ENCODE results near the gene ADAMTSL4. TPM values are rescaled to one million over a fixed set of nuclear protein-coding genes. Genes with fewer than 3 reads are reported as not detected.

Gene ADAMTSL4
- total and polyA plus RNA-seq, 2 of the 8 experiments (the other 6 are each of a cell fraction or from before 2014, with no cell fraction given): 4.2 to 5.4 TPM

DNA sequence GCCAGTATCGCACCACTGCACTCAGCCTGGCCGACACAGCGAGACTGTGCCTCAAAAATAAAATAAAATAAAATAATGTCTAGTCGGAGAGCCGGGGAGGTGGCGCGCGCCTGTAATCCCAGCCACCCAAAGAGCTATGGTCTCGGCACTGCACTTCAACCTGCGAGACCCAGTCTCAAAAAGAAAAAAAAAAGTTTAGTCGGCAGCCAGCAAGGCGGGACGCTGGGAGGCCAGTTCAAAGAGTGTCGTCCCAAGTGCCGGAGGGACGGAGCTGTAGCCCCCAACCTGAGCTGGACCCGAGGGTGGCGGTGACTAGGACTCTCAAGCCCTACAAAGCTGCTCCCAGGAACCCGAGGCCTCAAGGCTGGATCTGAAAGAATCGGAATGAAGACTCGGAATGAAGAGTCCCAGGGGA is 34.3 kb upstream of the ADAMTSL4 start (continued):
- TF ChIP-seq BACH1 (IDR thresholded peaks at IDR 0.05; ENCODE audit: low read length) (no peak), YY1 (IDR thresholded peaks at IDR 0.05; ENCODE audit: low read depth, low read length) (no peak), GABPA (IDR thresholded peaks at IDR 0.05; ENCODE audit: borderline replicate concordance, insufficient read depth, low read length) (no peak), ZNF274 (IDR thresholded peaks at IDR 0.05; ENCODE audit: borderline replicate concordance, extremely low read depth, low read length) (no peak)
- TF ChIP-seq, protein P1, sequence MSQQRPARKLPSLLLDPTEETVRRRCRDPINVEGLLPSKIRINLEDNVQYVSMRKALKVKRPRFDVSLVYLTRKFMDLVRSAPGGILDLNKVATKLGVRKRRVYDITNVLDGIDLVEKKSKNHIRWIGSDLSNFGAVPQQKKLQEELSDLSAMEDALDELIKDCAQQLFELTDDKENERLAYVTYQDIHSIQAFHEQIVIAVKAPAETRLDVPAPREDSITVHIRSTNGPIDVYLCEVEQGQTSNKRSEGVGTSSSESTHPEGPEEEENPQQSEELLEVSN (IDR thresholded peaks at IDR 0.05): no peak
